ENCODE results near the gene SELENOV. TPM values are rescaled to one million over a fixed set of nuclear protein-coding genes. Genes with fewer than 3 reads are reported as not detected.
"Not testable (repeated sequence)": the region's sequence is repeated elsewhere in the genome, so short reads cannot be mapped to it uniquely, and the experiment has no call there.

The SELENOV gene, protein sequence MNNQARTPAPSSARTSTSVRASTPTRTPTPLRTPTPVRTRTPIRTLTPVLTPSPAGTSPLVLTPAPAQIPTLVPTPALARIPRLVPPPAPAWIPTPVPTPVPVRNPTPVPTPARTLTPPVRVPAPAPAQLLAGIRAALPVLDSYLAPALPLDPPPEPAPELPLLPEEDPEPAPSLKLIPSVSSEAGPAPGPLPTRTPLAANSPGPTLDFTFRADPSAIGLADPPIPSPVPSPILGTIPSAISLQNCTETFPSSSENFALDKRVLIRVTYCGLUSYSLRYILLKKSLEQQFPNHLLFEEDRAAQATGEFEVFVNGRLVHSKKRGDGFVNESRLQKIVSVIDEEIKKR
- 4.1 and 27.2 TPM in 2 replicates for total RNA-seq (2014; rRNA removed; shearing (Covaris generic))

DNA sequence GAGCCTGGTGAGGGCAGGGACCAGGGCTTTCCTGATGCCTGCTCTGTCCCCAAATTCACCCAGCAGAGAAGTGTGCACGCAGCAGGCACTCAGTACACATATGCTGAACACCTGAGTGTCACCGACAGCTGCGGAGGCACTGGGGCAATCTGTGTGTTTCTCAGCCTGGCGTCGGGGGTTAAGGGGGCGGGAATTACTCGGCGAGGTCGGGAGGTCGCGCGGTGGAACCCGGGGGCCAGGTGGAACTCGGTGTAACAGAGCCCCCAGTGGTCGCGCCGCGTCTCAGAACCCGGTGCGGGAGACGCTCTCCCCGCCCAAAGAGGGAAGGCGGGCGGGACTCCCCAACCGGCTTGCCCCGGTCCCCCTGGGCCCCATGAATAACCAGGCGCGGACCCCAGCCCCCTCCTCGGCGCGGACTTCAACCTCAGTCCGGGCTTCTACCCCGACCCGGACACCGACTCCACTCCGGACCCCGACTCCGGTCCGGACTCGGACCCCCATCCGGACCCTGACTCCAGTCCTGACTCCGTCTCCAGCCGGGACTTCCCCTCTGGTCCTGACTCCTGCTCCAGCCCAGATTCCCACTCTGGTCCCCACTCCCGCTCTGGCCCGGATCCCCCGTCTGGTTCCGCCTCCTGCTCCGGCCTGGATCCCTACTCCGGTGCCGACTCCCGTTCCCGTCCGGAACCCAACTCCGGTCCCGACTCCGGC is at the start of gene SELENOV:
Gene SELENOV, plus strand, starts transcription at position 300 of the 711 bp plus-strand sequence. Its CDS starts 74 bp downstream, at position 374.
- in situ Hi-C loops (cut with HindIII; ENCODE audit: low sequenced_read_pairs) = no loop called here
- DNase-seq (ENCODE audit: low spot score) = no peak

DNA sequence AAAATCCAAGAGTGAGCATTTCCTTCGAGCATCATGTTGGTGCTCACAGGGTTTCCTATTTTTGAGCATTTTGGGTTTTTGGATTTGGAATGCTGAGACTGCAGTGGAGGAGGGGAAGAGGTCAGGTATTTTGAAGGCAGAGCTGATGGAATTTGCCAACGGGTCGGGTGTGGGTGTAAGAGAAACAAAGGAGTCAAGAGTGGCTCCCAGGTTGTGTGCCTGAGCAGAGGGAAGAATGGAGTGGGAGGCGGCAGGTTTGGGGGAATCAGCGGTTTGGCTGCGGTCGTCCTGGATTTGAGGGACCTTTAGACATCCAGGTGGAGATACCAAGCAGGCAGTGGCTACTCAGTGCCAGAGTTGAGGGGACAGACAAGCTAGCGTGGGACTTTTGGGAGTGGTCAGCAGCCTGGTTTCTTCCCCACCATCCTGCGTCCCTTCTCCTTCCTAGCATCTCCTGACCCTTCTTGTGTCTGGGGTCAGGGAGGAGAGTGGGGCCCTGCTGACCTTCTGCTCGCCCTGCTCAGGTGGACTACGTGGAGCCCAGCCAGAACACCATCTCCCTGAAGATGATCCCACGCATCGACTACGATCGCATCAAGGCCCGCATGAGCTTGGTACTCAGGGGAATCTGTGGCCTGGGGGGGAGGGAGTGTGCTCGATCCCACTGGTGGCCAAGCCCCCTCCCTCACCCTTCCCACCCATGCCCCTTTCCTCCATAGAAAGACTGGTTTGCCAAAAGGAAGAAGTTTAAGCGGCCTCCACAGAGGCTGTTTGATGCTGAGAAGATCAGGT is 48.8 kb upstream of the SELENOV start:
- no peak for DNase-seq (ENCODE audit: low spot score)
- in situ Hi-C loops (cut with HindIII; ENCODE audit: low sequenced_read_pairs) = no loop called here

DNA sequence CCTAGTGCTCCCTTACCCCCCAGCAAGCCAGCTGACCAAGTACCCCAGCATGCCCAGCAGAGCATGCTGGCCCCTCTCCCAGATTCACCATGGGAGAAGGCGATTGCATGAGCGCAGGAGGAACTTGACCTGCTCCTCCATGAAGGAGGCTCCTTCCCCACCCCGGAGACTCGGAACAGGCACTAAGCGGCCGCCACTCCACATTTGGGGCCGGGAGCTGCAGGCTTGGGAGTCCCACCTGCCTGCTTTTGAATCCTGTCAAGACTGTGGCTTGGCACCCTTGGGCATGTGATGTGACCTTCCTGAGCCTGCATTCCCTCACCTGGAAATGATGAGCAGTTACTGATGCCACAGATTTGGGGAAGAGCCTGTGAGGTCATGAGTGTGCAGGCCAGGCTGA is 47.0 kb upstream of the SELENOV start:
- in situ Hi-C loops (cut with HindIII; ENCODE audit: low sequenced_read_pairs) = no loop called here
- DNase-seq (ENCODE audit: low spot score) = no peak

DNA sequence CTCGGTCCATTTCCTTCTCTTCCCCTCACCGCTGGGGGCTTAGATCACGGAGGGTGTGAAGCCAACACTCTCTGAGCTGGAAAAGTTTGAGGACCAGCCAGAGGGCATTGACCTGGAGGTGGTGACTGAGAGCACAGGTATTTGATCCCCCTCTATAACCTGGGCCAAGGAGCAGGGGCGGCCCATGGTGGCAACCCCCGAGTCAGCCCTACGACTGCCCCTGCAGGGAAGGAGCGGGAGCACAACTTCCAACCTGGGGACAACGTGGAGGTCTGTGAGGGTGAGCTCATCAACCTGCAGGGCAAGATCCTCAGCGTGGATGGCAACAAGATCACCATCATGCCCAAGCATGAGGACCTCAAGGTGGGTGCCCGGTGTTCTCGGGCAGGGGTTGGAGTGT is 45.9 kb upstream of the SELENOV start:
- DNase-seq (ENCODE audit: low spot score) = no peak
- in situ Hi-C loops (cut with HindIII; ENCODE audit: low sequenced_read_pairs) = no loop called here

DNA sequence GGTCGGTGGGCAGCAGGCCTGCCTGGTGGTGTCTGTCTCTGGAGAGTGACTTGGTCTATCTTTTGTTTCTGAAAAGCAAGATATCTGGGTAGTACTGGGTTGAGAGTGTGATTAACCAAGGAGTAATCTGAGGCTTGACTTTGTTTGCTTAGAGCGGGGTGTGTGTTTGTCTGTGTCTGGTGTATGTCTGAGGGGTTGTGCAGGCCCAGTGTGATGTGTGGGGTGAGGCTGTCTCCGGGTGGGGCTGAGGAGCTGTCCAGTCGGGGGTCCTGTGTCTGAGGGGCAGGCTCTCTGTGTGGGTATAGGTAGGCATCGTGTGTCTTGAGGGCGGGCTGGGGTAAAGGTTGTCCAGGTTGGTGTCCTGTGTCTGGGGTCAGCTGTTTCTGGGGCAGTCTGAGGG is 45.4 kb upstream of the SELENOV start:
- DNase-seq (ENCODE audit: low spot score) = no peak
- in situ Hi-C loops (cut with HindIII; ENCODE audit: low sequenced_read_pairs) = no loop called here

DNA sequence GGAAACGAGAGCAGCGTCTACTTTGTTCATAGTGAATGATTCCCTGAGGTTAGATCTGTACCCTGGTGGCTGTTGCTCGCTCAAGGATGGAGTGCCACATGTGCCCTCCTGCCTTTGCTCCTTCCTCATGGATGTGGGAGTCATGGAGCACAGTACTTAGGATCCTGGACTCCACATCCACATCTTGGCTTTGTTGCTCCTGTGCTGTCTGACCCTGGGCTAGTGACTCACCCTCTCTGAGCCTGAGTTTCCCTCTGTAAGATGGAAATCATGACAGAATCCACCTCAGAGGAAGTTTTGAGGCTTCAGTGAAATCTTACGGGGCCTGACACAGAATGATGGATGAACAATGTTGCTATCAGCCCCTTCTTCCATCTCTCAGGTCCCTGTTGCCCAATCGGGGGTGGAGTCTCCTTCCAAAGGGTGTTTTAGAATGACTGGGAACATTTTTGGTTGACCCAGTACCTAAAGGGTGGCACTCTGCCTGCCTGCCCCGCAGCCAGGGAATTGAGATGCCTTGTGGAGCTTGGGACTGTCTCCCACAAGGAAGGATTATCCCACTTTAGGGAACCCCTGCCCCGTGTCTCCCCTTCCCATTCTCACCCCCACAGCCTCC is 44.1 kb upstream of the SELENOV start:
- DNase-seq (ENCODE audit: low spot score) = no peak
- in situ Hi-C loops (cut with HindIII; ENCODE audit: low sequenced_read_pairs) = no loop called here

DNA sequence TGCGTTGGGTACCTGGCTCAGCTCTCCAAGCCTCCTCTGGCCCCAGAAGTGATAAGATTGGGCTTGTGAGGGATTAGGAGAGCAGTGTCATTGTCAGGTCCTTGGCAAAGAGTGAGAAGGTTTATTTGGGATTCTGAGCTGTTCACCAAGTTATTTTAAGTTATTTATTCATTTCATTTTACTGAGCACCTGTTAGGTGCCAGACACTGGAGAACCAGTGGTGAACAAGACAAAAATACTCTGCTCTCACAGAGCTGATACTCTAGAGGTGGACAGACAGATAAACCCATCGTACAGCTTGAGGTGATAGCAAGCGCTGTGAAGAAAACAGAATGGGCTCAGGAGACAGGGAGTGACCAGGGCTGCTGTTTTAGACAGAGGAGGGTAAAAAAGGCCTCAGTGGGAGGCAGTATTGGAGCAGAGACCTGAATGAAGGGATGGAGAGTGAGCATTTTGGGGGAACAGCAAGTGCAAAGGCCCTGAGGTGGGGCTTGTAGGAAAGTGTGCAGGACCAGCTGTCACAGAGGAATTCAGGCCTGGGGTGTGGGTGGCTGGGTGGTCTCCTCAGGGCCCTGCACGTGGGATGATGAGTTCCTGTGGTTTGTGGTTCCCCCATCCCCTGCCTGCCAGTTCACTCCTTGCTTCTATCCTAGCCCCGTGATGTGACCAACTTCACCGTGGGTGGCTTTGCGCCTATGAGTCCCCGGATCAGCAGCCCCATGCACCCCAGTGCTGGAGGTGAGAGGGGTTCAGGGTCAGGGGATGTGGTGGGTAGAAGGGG is 43.0 kb upstream of the SELENOV start:
- no peak for DNase-seq (ENCODE audit: low spot score)
- in situ Hi-C loops (cut with HindIII; ENCODE audit: low sequenced_read_pairs) = no loop called here

DNA sequence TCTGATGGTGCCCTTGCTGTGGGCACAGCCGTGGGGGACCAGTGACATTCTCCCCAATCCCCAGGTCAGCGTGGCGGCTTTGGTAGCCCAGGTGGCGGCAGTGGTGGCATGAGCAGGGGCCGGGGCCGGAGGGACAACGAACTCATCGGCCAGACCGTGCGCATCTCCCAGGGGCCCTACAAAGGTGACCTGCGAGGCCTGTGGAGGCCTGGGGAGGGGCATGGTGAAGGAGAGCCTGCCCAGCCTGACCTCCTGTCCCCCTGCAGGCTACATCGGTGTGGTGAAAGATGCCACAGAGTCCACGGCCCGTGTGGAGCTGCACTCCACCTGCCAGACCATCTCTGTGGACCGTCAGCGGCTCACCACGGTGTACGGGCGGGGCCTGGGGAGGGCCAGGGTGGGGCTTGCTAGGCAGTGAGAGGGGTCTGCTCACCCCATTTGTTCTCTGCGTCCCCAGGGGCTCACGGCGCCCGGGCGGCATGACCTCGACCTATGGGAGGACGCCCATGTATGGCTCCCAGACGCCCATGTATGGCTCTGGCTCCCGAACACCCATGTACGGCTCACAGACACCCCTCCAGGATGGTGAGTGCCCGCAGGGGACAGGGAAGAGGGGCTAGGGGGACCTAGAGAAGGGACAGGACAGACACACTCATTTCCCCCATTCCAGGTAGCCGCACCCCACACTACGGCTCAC is 42.0 kb upstream of the SELENOV start:
- in situ Hi-C loops (cut with HindIII; ENCODE audit: low sequenced_read_pairs) = no loop called here
- no peak for DNase-seq (ENCODE audit: low spot score)

DNA sequence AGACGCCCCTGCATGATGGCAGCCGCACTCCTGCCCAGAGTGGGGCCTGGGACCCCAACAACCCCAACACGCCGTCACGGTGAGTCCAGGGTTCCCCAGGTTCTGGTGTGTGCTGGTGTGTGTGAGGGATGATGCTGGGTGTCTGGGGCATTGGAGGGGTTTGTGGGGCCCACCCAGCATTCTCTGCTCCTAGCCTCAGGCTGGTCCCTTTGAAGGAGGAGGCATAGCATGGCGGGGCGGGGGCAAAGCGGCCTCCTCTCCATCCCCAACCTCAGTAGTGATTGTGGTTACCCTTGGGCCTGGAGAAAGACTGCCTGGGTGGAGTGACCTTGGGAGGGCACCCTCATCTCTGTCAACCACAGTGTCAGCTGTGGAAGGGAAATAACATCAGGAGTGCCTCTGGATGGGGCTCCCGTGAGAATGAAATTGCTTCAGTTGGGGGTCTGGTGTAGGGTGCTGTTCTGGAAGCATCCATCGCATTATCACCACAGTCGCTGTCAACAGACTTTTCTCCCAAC is 41.4 kb upstream of the SELENOV start:
- in situ Hi-C loops (cut with HindIII; ENCODE audit: low sequenced_read_pairs) = no loop called here
- no peak for DNase-seq (ENCODE audit: low spot score)

DNA sequence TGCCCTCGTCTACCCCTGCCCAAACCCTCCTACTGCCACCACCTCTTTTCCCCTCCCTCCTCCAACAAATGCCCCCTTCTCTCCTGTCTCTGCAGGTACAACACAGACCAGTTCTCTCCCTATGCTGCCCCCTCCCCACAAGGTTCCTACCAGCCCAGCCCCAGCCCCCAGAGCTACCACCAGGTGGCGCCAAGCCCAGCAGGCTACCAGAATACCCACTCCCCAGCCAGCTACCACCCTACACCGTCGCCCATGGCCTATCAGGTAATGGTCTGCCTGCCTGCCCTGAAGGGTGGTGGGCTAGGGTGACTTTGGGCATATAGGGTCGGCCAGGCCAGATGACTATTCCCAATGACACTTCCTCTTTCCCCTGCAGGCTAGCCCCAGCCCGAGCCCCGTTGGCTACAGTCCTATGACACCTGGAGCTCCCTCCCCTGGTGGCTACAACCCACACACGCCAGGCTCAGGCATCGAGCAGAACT is 40.8 kb upstream of the SELENOV start:
- in situ Hi-C loops (cut with HindIII; ENCODE audit: low sequenced_read_pairs) = no loop called here
- DNase-seq (ENCODE audit: low spot score) = peak; percentile 29

DNA sequence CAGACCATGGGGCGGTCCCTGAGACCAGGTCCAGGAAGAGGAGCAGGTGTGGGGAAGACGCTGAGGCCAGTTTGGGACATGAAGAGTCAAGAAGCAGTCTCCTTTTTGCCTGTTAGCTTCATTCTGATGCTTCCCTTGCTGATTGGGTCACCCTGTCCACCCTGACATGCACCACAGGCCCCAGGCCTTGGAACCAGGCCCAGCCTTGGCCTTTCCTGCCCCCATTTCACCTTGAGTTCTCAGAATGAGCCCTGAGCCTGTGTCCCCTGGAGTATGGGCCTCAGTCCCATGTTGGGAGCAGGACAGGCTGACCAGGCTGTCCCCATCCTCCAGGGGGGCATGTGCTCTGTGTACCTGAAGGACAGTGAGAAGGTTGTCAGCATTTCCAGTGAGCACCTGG is 39.2 kb upstream of the SELENOV start:
- in situ Hi-C loops (cut with HindIII; ENCODE audit: low sequenced_read_pairs) = no loop called here
- no peak for DNase-seq (ENCODE audit: low spot score)

DNA sequence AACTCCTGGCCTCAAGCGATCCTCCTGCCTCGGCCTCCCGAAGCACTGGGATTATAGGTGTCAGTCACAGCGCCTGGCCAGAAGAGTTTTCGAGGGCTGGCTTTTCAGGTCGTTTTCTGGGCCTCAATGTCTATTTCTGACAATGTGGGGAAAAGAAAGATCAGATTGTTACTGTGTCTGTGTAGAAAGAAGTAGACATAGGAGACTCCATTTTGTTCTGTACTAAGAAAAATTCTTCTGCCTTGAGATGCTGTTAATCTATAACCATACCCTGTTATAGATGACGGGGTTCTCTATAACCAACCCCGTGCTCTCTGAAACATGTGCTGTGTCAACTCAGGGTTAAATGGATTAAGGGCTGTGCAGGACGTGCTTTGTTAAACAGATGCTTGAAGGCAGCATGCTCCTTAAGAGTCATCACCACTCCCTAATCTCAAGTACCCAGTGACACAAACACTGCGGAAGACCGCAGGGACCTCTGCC is 35.6 kb upstream of the SELENOV start:
- in situ Hi-C loops (cut with HindIII; ENCODE audit: low sequenced_read_pairs); DNase-seq (ENCODE audit: low spot score): not testable (repeated sequence)

DNA sequence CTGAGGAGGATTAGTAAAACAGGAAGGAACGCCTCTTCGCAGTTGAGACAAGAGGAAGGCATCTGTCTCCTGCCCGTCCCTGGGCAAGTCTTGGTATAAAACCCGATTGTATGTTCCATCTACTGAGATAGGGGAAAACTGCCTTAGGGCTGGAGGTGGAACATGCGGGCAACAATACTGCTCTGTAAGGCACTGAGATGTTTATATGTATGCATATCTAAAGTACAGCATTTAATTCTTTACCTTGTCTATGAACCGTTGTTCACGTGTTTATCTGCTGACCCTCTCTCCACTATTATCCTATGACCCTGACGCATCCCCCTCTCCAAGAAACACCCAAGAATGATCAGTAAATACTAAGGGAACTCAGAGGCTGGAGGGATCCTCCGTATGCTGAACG is 35.0 kb upstream of the SELENOV start:
- in situ Hi-C loops (cut with HindIII; ENCODE audit: low sequenced_read_pairs) = no loop called here
- no peak for DNase-seq (ENCODE audit: low spot score)

DNA sequence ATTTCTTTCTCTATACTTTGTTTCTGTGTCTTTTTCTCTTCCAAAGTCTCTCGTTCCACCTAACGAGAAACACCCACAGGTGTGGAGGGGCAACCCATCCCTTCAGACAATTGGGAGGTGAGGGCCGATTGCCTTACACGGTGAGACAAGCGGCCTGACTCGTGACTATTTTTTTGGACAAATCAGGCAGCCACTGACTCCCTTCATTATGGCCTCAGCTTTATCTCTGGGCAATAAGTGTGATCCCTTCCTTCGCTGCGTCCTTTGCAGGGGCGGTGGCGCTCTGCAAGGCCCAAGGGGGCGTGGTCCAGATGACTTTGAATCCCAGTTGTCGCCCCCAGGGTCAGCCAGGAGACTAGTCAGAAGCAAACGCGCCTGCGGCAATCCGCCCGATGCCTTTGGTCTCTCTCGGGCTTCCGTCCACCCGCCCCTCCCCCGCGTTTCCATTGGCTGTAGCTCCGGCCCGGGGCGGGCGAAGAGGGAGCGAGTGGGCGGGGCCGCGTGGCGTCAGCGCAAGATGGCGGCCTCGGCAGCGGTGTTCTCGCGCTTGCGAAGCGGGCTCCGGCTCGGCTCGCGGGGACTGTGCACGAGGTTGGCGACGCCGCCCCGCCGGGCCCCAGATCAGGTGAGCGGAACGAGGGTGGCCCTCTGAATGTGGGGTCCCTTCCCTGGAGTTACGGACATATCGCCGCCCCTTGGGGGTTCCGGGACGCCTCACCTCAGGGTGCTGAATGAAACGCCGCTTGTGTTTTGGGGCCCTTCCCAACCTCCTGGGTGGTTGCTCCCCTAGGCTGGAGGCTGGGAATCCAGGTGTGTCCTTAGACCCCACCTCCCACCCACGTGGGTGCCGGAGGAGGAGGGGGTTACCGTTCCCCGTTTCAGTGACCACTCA is 34.4 kb upstream of the SELENOV start, which contains the start of gene TIMM50:
Gene TIMM50, plus strand, starts transcription at position 502 of the 892 bp plus-strand sequence. Its CDS starts 16 bp downstream, at position 518.
- in situ Hi-C loops (cut with HindIII; ENCODE audit: low sequenced_read_pairs) = no loop called here

DNA sequence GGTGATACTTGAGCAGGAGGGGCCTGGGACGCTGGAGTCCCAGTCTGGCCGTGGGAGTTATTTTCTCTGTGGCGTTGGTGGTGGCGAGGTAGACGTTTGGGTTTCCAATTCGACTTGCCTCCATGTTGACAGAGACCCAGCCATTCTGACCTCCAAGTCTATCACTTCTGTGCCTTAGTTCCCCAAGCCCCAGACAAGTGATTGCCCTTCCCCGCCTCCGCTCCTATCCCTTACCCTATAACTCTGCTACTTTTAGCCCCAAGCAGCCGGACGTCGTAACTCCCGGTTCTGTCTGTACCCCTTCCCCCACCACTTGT is 33.8 kb upstream of the SELENOV start:
- in situ Hi-C loops (cut with HindIII; ENCODE audit: low sequenced_read_pairs) = no loop called here
- DNase-seq (ENCODE audit: low spot score) = no peak

More for the DNA sequence above, 34.4 kb upstream of the SELENOV start, which contains the start of gene TIMM50:
- peak; percentile 94 for DNase-seq (ENCODE audit: low spot score)

DNA sequence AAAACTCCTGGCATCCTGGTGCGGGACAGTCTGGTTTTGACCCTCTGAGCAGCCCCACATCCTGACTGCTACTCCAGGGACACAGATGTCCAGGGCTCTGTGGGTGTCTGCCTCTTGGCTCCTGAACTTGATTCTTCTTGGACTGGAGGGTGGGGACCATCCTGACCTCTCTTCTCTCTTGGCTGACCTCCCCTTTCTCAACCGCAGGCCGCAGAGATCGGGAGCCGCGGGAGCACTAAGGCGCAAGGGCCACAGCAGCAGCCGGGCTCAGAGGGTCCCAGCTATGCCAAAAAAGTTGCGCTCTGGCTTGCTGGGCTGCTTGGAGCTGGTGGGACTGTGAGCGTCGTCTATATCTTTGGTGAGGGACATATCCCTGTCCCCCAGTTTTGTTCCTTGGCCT is 33.3 kb upstream of the SELENOV start:
- in situ Hi-C loops (cut with HindIII; ENCODE audit: low sequenced_read_pairs) = no loop called here
- no peak for DNase-seq (ENCODE audit: low spot score)

DNA sequence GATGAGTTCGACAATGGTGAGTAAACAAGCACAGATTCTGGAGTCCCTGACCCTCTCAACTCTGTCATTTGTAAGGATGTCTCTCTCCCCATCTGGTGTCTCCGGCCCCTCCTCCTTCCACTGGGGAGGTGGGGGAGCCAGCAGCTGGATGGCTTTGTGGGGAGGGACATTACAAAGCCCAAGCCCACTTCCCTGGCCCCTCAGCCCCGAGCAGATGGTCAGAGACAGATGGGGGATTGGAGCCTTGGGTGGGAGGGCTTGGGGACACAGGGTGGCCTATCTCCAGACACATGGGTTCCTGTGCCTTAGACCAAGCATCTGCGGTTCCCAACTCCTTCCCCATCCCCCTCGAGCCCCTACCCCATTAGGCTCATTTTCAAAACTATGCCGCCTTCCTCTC is 31.8 kb upstream of the SELENOV start:
- no peak for DNase-seq (ENCODE audit: low spot score)
- in situ Hi-C loops (cut with HindIII; ENCODE audit: low sequenced_read_pairs) = no loop called here
